Esophagus squamous epithelium (tissue), 5 donors: ENCODE results near the gene ATF7IP2. TPM values are rescaled to one million over a fixed set of nuclear protein-coding genes. Genes with fewer than 3 reads are reported as not detected.
"Not testable (repeated sequence)": the region's sequence is repeated elsewhere in the genome, so short reads cannot be mapped to it uniquely, and the experiment has no call there.

Experiments used
- DNase-seq: peaks from one replicate; lab custom pipeline; 2025; lab: John Stamatoyannopoulos, UW
- H3K27ac ChIP-seq, 4 donors: fragments of 200-600 bp; sonication (generic); one replicate each; pipeline ENCODE4 v1.5.1; 2016 to 2019; ENCODE audit warnings: mild to moderate bottlenecking in 1 of 4
- H3K27me3 ChIP-seq, 4 donors: fragments of 200-600 bp; sonication (generic); 1 replicate in 3 of 4; 2 replicates in 1 of 4; pipeline versions ENCODE4 v1.5.1 to v1.6.0; 2017 to 2021; ENCODE audit warnings: antibody characterized with exemption in 1 of 4
- H3K36me3 ChIP-seq, 3 donors: fragments of 200-600 bp; sonication (generic); one replicate each; pipeline ENCODE4 v1.5.1; 2016 to 2019
- H3K4me1 ChIP-seq, 3 donors: fragments of 200-600 bp; sonication (generic); one replicate each; pipeline ENCODE4 v1.5.1; 2017 to 2019
- H3K4me3 ChIP-seq, 4 donors: fragments of 200-600 bp; sonication (generic); 1 replicate in 3 of 4; 2 replicates in 1 of 4; pipeline ENCODE4 v1.5.1; 2016 to 2019; ENCODE audit warnings: mild to moderate bottlenecking in 2 of 4, moderate library complexity in 1 of 4
- H3K9me3 ChIP-seq, 3 donors: fragments of 200-600 bp; sonication (generic); one replicate each; pipeline ENCODE4 v1.5.1; 2016 to 2019
- POLR2A ChIP-seq, 4 donors: fragments of 450-650 bp; IDR thresholded peaks; one replicate each; pipeline ENCODE4 v1.6.1; 2017; ENCODE audit warnings: antibody characterized with exemption in 4 of 4, mild to moderate bottlenecking in 4 of 4, moderate library complexity in 3 of 4
- WGBS, 2 donors: methylation state at CpG; one replicate each; pipeline ENCODE4 v1.1.5; 2018; 5-methylcytosine and 5-hydroxymethylcytosine counted together
- intact Hi-C: fragments of 100-400 bp; cut with DNase I; formaldehyde crosslinking; loops from one replicate; pipeline ENCODE4 v1.15.0; 2022
- total RNA-seq, 4 donors: library from RNA; depleted of rRNA; stranded (reverse); fragments of >200 nt; gene quantifications; one replicate each; pipeline ENCODE4 v1.1.0, GENCODE V29; 2016
- TF ChIP-seq, protein P1 (sequence below), 6 experiments: fragments of 450-650 bp in 4 of 6; fragments of 200-600 bp in 2 of 6; sonication (generic) in 2 of 6; IDR thresholded peaks; one replicate each; pipeline ENCODE4 v1.5.1; 2016 to 2019; ENCODE audit warnings: antibody characterized with exemption in 6 of 6, mild to moderate bottlenecking in 4 of 6, moderate library complexity in 4 of 6
- donor health status: DM: yes; HTN: yes; CAD: no.

The ATF7IP2 gene
- total RNA-seq, 4 donors from 2014 or later, result 4.1 to 12.2 (median 8.9) TPM

DNA sequence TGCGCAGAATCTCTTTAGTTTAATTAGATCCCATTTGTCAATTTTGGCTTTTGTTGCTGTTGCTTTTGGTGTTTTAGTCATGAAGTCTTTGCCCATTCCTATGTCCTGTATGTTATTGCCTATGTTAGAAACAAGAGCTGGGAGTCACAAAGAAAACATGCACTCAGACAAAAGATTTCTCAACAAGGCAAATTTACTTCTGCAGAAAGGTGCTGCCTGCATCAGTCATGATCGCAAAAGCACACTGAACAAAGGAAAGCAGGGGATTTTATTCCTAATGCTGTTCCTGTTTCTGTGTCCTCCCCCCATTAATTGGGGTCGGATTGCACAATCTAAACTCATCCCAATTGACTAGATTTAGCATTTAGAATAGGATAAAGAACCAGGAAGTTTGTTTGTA is 55.9 kb downstream of the ATF7IP2 start:
- H3K27ac ChIP-seq, result no peak overlapping the region
- no peak for DNase-seq
- no peaks in the 10 kb centered on the region for H3K4me1 ChIP-seq
- no peak overlapping the region for H3K4me3 ChIP-seq
- WGBS, 2 donors, result 90 to 91% methylated on average over 3 of the region's 3 CpGs
- TF ChIP-seq, protein P1, sequence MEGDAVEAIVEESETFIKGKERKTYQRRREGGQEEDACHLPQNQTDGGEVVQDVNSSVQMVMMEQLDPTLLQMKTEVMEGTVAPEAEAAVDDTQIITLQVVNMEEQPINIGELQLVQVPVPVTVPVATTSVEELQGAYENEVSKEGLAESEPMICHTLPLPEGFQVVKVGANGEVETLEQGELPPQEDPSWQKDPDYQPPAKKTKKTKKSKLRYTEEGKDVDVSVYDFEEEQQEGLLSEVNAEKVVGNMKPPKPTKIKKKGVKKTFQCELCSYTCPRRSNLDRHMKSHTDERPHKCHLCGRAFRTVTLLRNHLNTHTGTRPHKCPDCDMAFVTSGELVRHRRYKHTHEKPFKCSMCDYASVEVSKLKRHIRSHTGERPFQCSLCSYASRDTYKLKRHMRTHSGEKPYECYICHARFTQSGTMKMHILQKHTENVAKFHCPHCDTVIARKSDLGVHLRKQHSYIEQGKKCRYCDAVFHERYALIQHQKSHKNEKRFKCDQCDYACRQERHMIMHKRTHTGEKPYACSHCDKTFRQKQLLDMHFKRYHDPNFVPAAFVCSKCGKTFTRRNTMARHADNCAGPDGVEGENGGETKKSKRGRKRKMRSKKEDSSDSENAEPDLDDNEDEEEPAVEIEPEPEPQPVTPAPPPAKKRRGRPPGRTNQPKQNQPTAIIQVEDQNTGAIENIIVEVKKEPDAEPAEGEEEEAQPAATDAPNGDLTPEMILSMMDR (IDR thresholded peaks at IDR 0.05), result no peak
- no peak for TF ChIP-seq POLR2A (IDR thresholded peaks at IDR 0.05)
- intact Hi-C loops, result no loop called here
- peaks cover 0 to 64% (median 37%) of the 10 kb centered on the region in 3 donors for H3K9me3 ChIP-seq
- H3K36me3 ChIP-seq, result peaks cover 0 to 73% (median 3%) of the 10 kb centered on the region in 3 donors
- no peaks in the 10 kb centered on the region for H3K27me3 ChIP-seq

DNA sequence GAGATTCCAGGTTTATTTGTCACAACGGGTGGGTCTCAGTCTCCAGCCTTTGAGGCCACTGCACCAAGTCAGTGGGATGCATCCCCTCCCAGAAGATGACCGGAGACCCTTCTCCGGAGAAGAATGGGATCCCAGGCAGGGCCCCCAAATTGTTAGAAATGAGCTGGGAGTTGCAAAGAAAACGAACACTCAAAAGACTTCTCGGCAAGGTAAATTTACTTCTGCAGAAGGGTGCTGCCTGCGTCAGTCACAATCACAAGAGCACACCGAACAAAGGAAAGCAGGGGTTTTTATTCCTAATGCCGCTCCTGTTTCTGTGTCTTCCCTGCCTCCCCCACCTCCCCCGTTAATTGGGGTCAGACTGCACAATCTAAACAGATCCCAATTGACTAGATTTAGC is 61.4 kb downstream of the ATF7IP2 start:
- 94 to 98% methylated on average over 6 to 9 of the region's 9 CpGs for WGBS, 2 donors

DNA sequence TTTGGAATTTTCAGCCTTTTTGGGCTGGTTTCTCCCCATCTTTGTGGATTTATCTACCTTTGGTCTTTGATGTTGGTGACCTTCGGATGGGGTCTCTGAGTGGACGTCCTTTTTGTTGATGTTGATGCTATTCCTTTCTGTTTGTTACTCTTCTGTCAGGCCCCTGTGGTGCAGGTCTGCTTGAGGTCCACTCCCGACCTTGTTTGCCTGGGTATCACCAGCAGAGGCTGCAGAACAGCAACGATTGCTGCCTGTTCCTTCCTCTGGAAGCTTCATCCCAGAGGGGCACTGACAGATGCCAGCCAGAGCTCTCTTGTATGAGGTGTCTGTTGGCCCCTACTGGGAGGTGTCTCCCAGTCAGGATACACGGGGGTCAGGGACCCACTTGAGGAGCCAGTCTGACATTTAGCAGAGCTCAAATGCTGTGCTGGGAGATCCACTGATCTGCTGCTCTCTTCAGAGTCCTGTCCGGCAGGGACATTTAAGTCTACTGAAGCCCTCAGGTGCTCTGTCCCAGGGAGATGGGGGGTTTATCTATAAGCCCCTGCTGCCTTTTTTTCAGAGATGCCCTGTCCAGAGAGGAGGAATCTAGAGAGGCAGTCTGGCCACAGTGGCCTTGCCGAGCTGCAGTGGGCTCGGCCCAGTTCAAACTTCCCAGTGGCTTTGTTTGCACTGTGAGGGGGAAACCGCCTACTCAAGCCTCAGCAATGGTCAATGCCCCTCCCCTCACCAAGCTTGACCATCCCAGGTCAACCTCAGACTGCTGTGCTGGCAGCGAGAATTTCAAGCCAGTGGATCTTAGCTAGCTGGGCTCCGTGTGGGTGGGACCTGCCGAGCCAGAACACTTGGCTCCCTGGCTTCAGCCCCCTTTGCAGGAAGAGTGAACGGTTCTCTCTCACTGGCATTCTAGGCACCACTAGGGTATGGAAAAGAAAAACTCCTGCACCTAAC is 66.6 kb downstream of the ATF7IP2 start:
- peaks cover 0 to 59% (median 0%) of the 10 kb centered on the region in 3 donors for H3K36me3 ChIP-seq

More for the DNA sequence above, 61.4 kb downstream of the ATF7IP2 start:
- H3K27ac ChIP-seq, result no peak overlapping the region
- intact Hi-C loops, result no loop called here
- H3K9me3 ChIP-seq, result peaks cover 0 to 96% (median 43%) of the 10 kb centered on the region in 3 donors
- H3K4me3 ChIP-seq, result no peak overlapping the region
- peaks cover 0 to 87% (median 3%) of the 10 kb centered on the region in 3 donors for H3K36me3 ChIP-seq
- H3K4me1 ChIP-seq, result no peaks in the 10 kb centered on the region
- no peak for TF ChIP-seq POLR2A (IDR thresholded peaks at IDR 0.05)
- TF ChIP-seq, protein P1 (IDR thresholded peaks at IDR 0.05), result no peak
- no peak for DNase-seq
- H3K27me3 ChIP-seq, result no peaks in the 10 kb centered on the region

DNA sequence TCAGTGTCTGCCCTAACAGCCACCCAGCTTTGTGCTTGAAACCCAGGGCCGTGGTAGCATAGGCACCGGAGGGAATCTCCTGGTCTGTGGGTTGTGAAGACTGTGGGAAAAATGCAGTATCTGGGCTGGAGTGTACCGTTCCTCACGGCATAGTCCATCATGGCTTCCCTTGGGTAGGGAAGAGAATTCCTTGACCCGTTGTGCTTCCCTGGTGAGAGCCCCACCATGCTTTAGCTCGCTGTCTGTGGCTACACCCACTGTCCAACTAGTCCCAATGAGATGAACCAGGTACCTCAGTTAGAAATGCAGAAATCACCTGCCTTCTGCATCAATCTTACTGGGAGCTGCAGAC is 67.3 kb downstream of the ATF7IP2 start:
- intact Hi-C loops, result no loop called here
- Histone ChIP-seq H3K27ac (no peak overlapping the region), H3K27me3 (no peaks in the 10 kb centered on the region), H3K9me3 (peaks cover 0 to 44% (median 2%) of the 10 kb centered on the region in 3 donors), H3K36me3 (peaks cover 0 to 59% (median 0%) of the 10 kb centered on the region in 3 donors), H3K4me1 (no peaks in the 10 kb centered on the region), H3K4me3 (no peak overlapping the region)
- WGBS, 2 donors, result 92% methylated on average over 6 of the region's 6 CpGs; no CpG with 5 or more reads in 1 of the 2 donors
- no peak for DNase-seq
- TF ChIP-seq, protein P1 (IDR thresholded peaks at IDR 0.05), result no peak
- no peak for TF ChIP-seq POLR2A (IDR thresholded peaks at IDR 0.05)

More for the DNA sequence above, 66.6 kb downstream of the ATF7IP2 start:
- H3K27ac ChIP-seq, intact Hi-C loops, H3K27me3 ChIP-seq, H3K4me1 ChIP-seq, H3K4me3 ChIP-seq, DNase-seq: not testable (repeated sequence)
- H3K9me3 ChIP-seq, result peaks cover 0 to 51% (median 9%) of the 10 kb centered on the region in 3 donors
- 91 to 95% methylated on average over 4 to 9 of the region's 13 CpGs for WGBS, 2 donors

DNA sequence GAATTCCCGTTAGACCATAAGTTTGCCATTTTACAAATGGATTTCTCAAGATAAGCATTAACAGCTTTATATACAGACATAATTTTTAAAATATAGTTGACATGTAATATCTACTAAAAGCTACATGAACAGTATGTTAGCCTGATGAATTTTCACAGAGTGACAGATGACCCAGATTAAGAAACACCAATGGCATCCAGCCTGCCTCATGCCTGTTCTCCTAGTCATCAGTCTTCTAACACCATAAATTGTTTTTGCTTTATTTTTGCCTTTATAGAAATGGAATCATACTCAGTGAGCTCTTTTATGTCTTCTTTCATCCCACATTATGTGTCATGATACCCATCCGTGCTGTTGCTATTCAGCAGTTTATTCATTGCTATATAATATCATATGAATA is 80.0 kb downstream of the ATF7IP2 start:
- Histone ChIP-seq H3K27me3 (no peaks in the 10 kb centered on the region), H3K4me1 (no peaks in the 10 kb centered on the region), H3K4me3 (no peak overlapping the region), H3K9me3 (no peaks in the 10 kb centered on the region), H3K27ac (no peak overlapping the region), H3K36me3 (peaks cover 0 to 28% (median 0%) of the 10 kb centered on the region in 3 donors)
- DNase-seq, result no peak
- intact Hi-C loops, result no loop called here
- WGBS, 2 donors, result 98% methylated on average over 2 of the region's 2 CpGs
- TF ChIP-seq, protein P1 (IDR thresholded peaks at IDR 0.05), result no peak
- no peak for TF ChIP-seq POLR2A (IDR thresholded peaks at IDR 0.05)
